GM18951 (cell line): ENCODE data around the gene CEP290.
"Not testable (repeated sequence)": the region's sequence is repeated elsewhere in the genome, so short reads cannot be mapped to it uniquely, and the experiment has no call there.

ENCODE experiments used
- POLR2A ChIP-seq: IDR thresholded peaks from 4 replicates; pipeline ENCODE4 v1.6.1; 2011; ENCODE audit warnings: mild to moderate bottlenecking; ENCODE audit not compliant: insufficient read length, insufficient read depth; ENCODE audit errors: extremely low read depth
- in situ Hi-C: fragments of 300-500 bp; cut with MboI; formaldehyde crosslinking; loops from one replicate; pipeline ENCODE4 v1.12.0; 2022; ENCODE audit warnings: low sequenced_read_pairs, mixed read lengths, inconsistent platforms; ENCODE audit not compliant: unreplicated experiment

Gene CEP290

DNA sequence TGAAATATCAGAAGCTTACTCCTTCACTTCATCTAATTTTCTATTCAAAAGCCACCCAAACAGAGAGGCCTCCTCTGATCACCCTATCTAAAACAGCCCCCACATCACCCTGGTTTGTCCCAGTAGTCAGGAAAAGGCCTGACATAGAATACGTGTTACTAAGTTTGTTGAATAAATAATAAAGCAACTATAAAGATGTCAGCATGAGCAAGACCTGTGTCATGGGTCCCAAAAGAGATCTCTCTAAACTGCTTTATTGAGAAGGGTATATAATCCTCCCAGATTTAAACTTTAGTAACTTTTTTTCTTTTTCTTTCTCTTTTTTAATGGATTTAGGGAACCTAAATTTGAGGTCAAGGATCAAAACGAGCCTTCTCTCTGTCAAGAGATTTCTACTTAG lies 85.3 kb downstream of the CEP290 start:
- TF ChIP-seq POLR2A, result no peak
- in situ Hi-C loops, result no loop called here

DNA sequence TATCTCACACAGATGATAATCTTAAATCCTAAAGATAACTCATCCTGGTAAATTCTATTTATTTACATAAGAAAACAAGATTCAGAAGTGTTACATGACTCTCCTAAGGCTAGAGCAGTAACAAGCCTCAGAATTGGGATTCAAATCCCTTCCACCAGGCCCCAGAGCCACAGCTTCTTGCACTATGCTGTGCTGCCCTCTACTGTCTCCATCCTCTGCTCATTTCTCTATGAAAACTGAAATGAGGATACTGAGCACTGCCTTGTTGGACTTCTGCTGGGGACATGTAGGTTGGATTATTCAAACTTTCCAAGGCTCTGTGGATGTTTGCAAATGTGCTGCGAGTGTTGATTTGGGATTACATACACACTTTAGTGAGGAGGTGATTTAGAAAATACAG lies 89.2 kb downstream of the CEP290 start:
- in situ Hi-C loops, result no loop called here
- TF ChIP-seq POLR2A, result no peak

DNA sequence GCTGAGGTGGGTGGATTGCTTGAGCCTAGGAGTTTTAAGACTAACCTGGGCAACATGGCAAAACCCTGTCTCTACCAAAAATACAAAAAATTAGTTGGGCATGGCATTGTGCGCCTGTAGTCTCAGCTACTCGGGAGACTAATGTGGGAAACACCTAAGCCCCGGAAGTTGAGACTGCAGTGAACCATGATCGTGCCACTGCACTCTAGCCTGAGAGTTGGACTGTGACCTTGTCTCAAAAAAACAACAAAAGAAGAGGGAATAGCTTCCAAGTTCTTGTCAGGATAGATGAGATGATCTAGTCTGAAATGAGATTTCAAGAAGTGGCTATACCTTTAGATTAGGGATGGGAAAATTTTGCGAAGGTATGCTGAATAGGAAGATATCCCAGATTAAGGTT lies 97.9 kb downstream of the CEP290 start:
- TF ChIP-seq POLR2A, result no peak
- in situ Hi-C loops, result no loop called here

DNA sequence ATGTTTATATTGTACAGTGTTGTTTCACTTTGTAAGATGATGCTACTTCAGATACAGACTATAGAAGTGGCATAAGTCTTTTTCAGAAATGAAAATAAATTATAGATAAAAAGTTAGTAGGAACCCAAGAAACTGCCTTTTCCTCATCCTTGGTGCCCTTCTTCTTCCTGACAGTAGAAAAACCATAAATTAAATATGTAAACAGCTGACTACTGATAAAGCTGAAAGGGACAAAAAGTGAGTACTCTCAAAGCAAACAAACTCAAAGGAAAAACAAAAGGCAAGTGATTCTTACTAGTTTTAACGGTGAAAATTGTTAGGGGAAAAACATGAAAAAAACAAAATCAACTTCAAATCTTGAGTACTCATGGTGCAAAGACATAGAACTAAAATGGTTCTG lies 104.1 kb downstream of the CEP290 start:
- TF ChIP-seq POLR2A, result no peak
- in situ Hi-C loops, result no loop called here

DNA sequence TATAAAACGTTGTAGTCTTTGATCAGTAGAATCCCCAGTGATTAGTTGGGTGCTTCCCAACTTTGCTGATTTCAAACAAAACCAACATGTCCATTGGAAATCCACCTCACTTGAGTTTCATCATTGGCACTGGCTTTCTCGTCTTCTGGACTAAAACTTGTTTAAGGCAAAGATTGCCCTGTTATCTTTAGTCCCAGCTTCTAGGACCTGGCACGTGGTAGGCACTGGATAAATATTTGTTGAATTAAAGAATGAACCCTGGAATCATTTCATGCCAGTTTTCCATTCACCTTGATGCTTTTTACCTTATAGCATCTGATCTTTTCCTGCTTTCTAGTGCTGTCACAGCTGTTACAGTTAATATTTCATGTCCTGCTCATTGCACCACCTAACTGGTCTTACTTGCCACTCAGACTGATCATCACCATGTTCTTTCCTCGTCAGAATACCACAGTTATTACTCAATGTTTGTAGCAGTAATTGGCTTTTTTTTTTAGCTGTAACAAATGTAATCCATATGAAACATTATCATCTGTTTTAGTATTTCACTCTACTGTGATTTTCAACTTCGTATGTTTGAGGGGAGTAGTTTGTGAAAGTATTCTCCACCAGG lies 105.4 kb downstream of the CEP290 start:
- no peak for TF ChIP-seq POLR2A
- in situ Hi-C loops, result no loop called here

DNA sequence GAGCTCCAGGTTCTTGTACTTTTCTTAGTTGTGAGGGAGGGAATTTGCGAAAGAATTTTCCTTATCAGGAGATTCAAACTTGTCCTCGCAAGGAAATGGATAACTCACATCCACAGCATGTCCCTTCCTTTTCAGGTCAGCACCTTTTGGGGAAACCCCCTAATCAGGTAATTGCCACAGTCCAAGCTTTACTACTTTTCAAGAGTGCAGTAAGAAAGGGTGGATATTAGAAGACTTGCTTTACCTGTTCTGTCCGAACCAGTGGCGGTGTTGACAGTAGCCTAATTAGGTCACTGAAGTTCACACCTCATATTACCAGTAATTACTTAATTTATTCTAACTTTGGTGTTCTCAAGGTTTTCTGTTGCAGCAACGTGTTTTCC lies 106.0 kb downstream of the CEP290 start:
- in situ Hi-C loops, result no loop called here
- TF ChIP-seq POLR2A, result no peak

DNA sequence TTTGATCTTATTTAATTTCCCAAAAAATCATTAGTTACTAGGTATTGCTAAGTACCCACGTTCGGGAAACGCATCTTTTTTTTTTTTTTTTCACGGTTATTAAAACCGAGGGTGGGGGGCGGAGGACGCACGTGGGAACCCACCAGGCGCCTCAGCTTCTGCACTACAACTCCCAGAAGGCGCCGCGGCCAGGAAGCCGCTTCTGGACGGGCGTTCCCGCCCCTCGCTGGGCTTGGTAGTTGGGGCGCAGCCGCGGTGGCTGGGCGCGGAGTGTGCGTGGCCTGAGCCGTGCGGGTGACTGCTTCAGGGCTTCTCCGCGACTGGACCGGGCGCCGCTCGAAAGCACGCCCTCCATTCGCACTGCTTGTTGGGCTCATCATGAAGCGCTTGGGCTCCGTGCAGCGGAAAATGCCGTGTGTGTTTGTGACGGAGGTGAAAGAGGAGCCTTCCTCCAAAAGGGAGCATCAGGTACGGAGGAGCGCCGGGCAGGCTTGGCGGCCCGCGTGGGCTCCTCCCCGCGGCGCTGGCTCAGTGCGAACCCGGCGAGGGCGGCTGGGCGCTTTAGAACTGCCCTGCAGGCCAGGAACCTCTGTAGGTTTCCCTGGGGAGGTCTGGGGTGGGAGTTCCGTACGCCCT lies 106.5 kb downstream of the CEP290 start:
- in situ Hi-C loops, result no loop called here
- TF ChIP-seq POLR2A, result peak; percentile 96

DNA sequence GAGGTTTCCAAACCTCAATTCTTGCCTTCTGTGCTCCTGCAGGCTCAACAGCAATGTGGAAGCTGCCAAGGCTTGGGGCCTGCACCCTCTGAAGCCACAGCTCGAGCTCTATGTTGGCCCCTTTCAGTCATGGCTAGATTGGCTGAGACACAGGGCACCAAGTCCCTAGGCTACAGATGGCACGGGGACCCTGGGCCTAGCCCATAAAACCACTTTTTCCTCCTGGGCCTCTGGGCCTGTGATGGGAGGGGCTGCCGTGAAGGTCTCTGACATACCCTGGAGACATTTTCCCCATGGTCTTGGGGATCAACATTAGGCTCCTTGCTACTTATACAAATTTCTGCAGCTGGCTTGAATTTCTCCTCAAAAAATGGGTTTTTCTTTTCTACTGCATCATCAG lies 110.7 kb downstream of the CEP290 start:
- in situ Hi-C loops, result not testable (repeated sequence)

DNA sequence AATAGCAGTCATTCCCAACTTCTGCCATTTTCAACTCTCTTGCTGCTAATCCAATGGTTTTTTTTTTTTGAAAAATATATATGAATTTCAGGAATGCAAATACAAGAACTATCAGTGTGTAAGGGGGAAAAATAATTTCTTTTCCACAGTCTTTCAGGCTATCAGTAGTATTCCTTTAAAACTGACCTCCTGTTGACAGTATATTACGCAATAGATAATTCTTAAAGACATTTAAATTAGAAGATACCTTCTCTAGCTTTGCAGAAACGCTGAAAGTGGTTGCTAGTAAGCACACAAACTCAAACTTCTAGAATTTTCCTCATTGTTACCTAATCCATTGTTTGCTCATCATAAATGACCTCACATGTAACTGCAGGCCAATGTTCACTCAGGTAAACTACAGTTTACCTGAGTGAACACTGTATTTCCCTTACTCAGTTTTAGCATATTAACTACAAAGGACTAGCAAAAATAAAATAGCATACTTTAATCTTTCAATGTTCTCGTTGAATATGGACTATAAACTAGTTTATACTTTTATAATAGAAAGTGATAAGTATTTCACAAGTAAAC lies 112.7 kb downstream of the CEP290 start, which contains the start of gene C12orf50:
TSS of gene C12orf50 (minus strand) at position 309 of the 573 bp plus-strand sequence. CDS start 2,439 bp downstream, outside the sequence.
- in situ Hi-C loops, result no loop called here
- TF ChIP-seq POLR2A, result no peak

DNA sequence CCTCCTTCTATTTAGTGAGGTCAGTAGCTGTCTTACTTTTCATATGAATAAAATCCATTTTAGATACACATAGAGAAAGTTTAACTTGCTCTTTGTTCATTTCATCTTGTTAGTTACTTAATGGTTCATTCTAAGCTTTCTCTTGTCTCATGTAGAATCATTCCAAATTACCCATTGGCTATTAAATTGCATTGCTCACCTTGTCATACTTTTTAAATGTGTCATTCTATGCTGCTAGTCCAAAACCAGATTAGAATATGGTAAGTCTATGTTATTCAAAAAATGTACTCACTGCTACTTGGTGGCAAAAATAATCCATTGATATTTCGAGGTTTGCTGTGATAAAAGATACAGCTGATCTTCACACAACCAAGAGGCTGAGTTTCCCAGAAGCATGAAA lies 115.7 kb downstream of the CEP290 start:
- no peak for TF ChIP-seq POLR2A
- in situ Hi-C loops, result no loop called here

DNA sequence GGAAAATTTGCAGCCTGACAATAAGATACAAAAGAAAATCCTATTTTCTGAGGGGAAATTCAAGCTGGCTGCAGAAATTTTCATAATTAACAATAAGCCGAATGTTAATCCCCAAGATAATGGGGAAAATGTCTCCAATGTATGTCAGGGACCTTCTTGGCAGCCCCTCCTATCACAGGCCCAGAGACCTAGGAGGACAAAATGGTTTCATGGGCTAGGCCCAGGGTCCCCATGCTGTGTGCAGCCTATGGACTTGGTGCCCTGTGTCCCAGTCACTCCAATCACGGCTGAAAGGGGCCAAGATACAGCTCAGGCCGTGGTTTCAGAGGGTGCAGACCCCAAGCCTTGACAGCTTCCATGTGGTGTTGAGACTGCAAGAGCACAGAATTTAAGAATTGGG lies 123.9 kb downstream of the CEP290 start:
- in situ Hi-C loops, result no loop called here
- TF ChIP-seq POLR2A, result no peak

DNA sequence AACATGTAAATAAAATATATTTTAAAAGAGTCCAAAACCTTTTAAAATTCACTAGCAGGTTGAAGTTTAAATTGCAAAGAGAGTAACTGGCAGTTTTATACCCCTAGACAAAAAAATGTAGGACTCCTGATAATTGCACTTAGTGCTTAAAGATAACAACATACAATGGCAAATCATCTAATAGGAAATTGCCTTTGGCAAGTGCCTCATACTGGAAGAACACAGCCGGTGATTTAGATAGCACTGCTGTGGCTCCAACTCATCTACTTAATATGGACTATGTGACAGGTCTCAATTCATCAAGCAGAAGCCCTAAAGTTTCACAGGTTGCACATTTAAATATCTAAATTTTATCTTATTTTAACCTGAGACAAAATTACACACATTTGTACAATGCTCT lies 126.1 kb downstream of the CEP290 start:
- in situ Hi-C loops, result no loop called here
- TF ChIP-seq POLR2A, result no peak

DNA sequence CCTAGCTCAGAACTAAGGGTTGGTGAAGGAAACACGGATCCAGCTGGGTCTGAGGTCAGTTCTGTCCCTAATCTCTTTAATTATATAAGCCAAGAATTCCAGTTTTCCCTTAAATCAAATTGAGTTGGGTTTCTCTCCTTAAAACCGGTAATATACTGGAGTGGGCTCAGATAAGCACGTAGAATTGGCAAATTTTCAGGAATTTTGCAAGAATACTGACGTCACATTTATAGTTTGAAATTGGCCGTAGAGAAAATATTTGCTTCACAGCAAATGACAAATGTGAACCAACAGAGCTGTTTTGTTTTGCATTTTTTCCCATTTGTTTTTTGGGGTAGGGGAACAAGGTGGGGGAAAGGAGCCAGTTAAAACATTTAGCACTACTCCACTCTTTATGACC lies 130.1 kb downstream of the CEP290 start:
- TF ChIP-seq POLR2A, result no peak
- in situ Hi-C loops, result no loop called here

DNA sequence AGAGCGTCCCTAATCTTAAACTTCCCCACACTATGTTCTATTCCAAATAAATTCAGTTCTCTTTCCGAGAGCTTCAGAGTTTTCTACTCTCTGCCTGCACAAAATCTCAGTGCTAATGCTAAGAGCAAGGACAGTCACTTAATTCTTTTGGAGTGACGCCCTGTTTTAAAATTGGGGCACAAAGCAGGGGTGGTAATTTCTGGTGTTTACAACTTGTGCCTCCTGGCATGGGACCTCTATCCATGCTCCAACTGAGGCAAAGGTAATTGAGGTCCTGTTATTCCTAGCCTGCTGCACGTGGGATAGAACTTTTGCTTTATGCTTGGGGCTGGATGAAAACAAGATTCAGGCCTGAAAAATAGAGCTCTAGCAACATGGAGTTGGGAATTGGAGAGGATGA lies 135.5 kb downstream of the CEP290 start:
- in situ Hi-C loops, result no loop called here

More for the DNA sequence above, 135.5 kb downstream of the CEP290 start:
- no peak for TF ChIP-seq POLR2A
